H1 (cell line): ENCODE results near the gene EGFR. TPM values are rescaled to one million over a fixed set of nuclear protein-coding genes. Genes with fewer than 3 reads are reported as not detected.

Experiments
- GABPA ChIP-seq: IDR thresholded peaks from 2 replicates; pipeline ENCODE4 v1.6.1; 2011; ENCODE audit warnings: mild to moderate bottlenecking, low read length, moderate library complexity, borderline replicate concordance; ENCODE audit not compliant: insufficient read depth
- SRF ChIP-seq: IDR thresholded peaks from 2 replicates; pipeline ENCODE4 v1.6.1; 2011; ENCODE audit warnings: mild to moderate bottlenecking, low read depth, low read length, moderate library complexity
- YY1 ChIP-seq: IDR thresholded peaks from 2 replicates; pipeline ENCODE4 v1.6.1; 2011; ENCODE audit warnings: low read depth, mild to moderate bottlenecking, low read length
- polyA plus RNA-seq, 7 experiments: library from polyadenylated mRNA; depleted of rRNA in 3 of 7; stranded (reverse) in 5 of 7; unstranded in 2 of 7; fragments of >200 nt in 5 of 7; fragments of 200-250 nt in 2 of 7; gene quantifications; 1 replicate in 5 of 7; 2 replicates in 1 of 7; 4 replicates in 1 of 7; pipeline versions ENCODE4 v1.2.1 to v1.2.3, GENCODE V29; 2011 to 2013; ENCODE audit warnings: missing spikeins in 2 of 7, mixed read lengths in 2 of 7
- total RNA-seq: library from RNA; stranded (reverse); fragmentation: NEBNext Ultra II Directional; extraction: Animal tissue kit (Norgen Biotek cat#: 25700); gene quantifications from 2 replicates; pipeline ENCODE4 v1.2.1, GENCODE V29; 2021
- TF ChIP-seq, protein P1 (sequence below): IDR thresholded peaks from 2 replicates; pipeline ENCODE4 v1.6.1; 2012; ENCODE audit warnings: inconsistent platforms

EGFR gene
- total and polyA plus RNA-seq, 2 of the 8 experiments (the other 6 are each of a cell fraction or from before 2014, with no cell fraction given), result 1.9 to 5.8 TPM

DNA sequence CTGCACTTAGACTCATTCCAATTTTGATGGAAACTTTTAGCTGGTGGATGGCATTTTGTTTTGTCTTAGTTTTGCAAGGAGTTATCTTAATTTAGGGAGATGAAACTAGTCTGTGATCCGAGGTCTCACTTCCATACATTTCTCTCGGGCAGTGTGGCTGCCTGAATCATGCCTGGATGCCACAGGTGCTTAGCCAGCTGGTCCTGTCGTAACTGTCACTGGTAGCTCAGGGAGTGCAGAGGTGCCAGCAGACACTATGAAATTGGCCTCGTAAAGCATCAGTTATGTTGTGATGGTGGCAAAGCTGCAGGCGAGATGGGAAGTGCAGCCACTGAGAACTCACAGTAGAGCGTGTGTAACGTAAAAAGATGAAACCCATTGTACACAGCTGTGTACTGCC lies 74.9 kb downstream of the EGFR start (continued):
- TF ChIP-seq, protein P1, sequence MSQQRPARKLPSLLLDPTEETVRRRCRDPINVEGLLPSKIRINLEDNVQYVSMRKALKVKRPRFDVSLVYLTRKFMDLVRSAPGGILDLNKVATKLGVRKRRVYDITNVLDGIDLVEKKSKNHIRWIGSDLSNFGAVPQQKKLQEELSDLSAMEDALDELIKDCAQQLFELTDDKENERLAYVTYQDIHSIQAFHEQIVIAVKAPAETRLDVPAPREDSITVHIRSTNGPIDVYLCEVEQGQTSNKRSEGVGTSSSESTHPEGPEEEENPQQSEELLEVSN, result no peak
- TF ChIP-seq YY1, result no peak
- TF ChIP-seq SRF, result no peak
- no peak for TF ChIP-seq GABPA
- TF ChIP-seq, all 59 proteins: peak for 0
